G401 (cell line): ENCODE results near the gene GNAL. TPM values are rescaled to one million over a fixed set of nuclear protein-coding genes. Genes with fewer than 3 reads are reported as not detected.

Source experiments
- DNase-seq: peaks from one replicate; pipeline ENCODE4 v3.0.0-alpha.2; 2015; ENCODE audit warnings: low spot score
- in situ Hi-C: cut with HindIII; loops from 2 replicates; pipeline ENCODE4 v1.10.0; 2016; ENCODE audit warnings: low sequenced_read_pairs, mixed read lengths
- total RNA-seq: library from RNA; depleted of rRNA; stranded (reverse); fragments of >200 nt; shearing (Covaris generic); gene quantifications from 2 replicates; pipeline ENCODE4 v1.2.3, GENCODE V29; 2014

GNAL gene
- total RNA-seq, 1 experiment from 2014 or later: 2.1 TPM

- DNase-seq: peak; percentile 33
- in situ Hi-C loops: no loop called here
Measured at GRCh38 chr18:11857177-11857887, 168.3 kb downstream of the GNAL start.

GRCh38 chr18:11859282-11859830 lies 170.3 kb downstream of the GNAL start:
- in situ Hi-C loops: no loop called here
- no peak for DNase-seq

- in situ Hi-C loops: no loop called here
- DNase-seq: no peak
Measured at GRCh38 chr18:11859903-11860407, 170.9 kb downstream of the GNAL start.

- in situ Hi-C loops: no loop called here
- no peak for DNase-seq
Measured at GRCh38 chr18:11860594-11861450, 171.8 kb downstream of the GNAL start.

- no peak for DNase-seq
- in situ Hi-C loops: no loop called here
Measured at GRCh38 chr18:11861583-11862288, 172.7 kb downstream of the GNAL start.

- in situ Hi-C loops: no loop called here
- DNase-seq: no peak
Measured at GRCh38 chr18:11862468-11863137, 173.5 kb downstream of the GNAL start.

GRCh38 chr18:11864471-11864870 lies 175.4 kb downstream of the GNAL start:
- in situ Hi-C loops: no loop called here
- no peak for DNase-seq

- in situ Hi-C loops: no loop called here
- DNase-seq: no peak
Measured at GRCh38 chr18:11865071-11865470, 176.0 kb downstream of the GNAL start.

- in situ Hi-C loops: no loop called here
Measured at GRCh38 chr18:11866329-11866728, 177.3 kb downstream of the GNAL start.

GRCh38 chr18:11866764-11867163 lies 177.7 kb downstream of the GNAL start:
- in situ Hi-C loops: no loop called here
- no peak for DNase-seq

More at GRCh38 chr18:11866329-11866728, 177.3 kb downstream of the GNAL start:
- no peak for DNase-seq

- no peak for DNase-seq
- in situ Hi-C loops: no loop called here
Measured at GRCh38 chr18:11868230-11868629, 179.2 kb downstream of the GNAL start.

- in situ Hi-C loops: no loop called here
- DNase-seq: no peak
Measured at GRCh38 chr18:11871501-11871900, 182.4 kb downstream of the GNAL start.

GRCh38 chr18:11872479-11873136 lies 183.5 kb downstream of the GNAL start:
- peak; percentile 15 for DNase-seq
- in situ Hi-C loops: no loop called here

GRCh38 chr18:11873670-11874340 lies 184.7 kb downstream of the GNAL start:
- in situ Hi-C loops: no loop called here
- DNase-seq: no peak

- in situ Hi-C loops: no loop called here
- DNase-seq: no peak
Measured at GRCh38 chr18:11874676-11875075, 185.6 kb downstream of the GNAL start.

GRCh38 chr18:11877497-11878135 lies 188.6 kb downstream of the GNAL start:
- in situ Hi-C loops: no loop called here
- DNase-seq: no peak

- in situ Hi-C loops: no loop called here
- no peak for DNase-seq
Measured at GRCh38 chr18:11880586-11881304, 191.7 kb downstream of the GNAL start.
